Mucosa of stomach (tissue), 1 donor: ENCODE results near the gene DAP.

Experiments
- H3K27me3 ChIP-seq: one replicate; pipeline ENCODE4 v1.7.0; 2013; ENCODE audit warnings: mild to moderate bottlenecking, low read length; ENCODE audit not compliant: control insufficient read depth, insufficient read depth
- H3K36me3 ChIP-seq: one replicate; pipeline ENCODE4 v1.7.0; 2013; ENCODE audit warnings: low read length; ENCODE audit not compliant: control insufficient read depth, insufficient read depth
- H3K4me1 ChIP-seq: one replicate; pipeline ENCODE4 v1.7.0; 2013; ENCODE audit warnings: mild to moderate bottlenecking, low read length; ENCODE audit not compliant: control insufficient read depth, insufficient read depth
- H3K4me3 ChIP-seq: one replicate; pipeline ENCODE4 v1.7.0; 2013; ENCODE audit warnings: low read length
- H3K9ac ChIP-seq: one replicate; pipeline ENCODE4 v1.7.0; 2013; ENCODE audit warnings: mild to moderate bottlenecking, low read length, moderate library complexity
- H3K9me3 ChIP-seq: one replicate; pipeline ENCODE4 v1.7.0; 2013; ENCODE audit warnings: mild to moderate bottlenecking, low read length, moderate library complexity; ENCODE audit not compliant: control insufficient read depth
- donor health status: Pancreatic carcinoma.

Gene DAP

DNA sequence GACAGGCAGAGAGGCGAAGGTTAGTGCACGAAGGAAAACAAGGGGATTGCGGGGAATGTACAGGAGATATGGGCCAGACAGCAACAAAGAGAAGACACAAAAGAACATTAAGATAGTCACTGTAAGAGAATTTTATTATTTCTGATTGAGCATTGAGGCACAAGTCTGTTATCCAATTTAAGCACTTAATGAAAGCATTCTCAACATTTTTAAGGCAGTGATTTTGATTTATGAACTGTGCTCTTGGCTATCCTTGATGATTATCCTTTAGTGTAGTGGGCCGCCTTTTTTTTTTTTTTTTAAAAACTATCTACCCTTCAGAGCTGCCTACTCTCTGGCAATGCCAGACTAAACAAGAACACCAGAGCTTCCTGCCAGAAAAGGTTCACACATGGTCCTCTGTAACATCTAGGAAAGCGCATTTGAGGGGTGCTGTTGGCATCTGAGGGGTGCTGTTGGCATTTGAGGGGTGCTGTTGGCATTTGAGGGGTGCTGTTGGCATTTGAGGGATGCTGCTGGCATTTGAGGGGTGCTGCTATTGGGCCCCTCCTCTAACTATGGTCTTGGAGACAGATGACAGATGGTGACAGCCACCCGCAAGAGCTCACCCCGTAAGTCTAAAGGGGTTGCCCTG lies 3.0 kb downstream of the DAP start:
- H3K4me1 ChIP-seq, result peaks cover 47% of the 10 kb centered on the region
- no peak overlapping the region for H3K4me3 ChIP-seq
- no peaks in the 10 kb centered on the region for H3K27me3 ChIP-seq
- peak overlapping the region; percentile 13 for H3K9ac ChIP-seq
- H3K9me3 ChIP-seq, result no peaks in the 10 kb centered on the region
- peaks cover 3% of the 10 kb centered on the region for H3K36me3 ChIP-seq

- Histone ChIP-seq H3K4me3 (no peak overlapping the region), H3K9me3 (no peaks in the 10 kb centered on the region), H3K4me1 (peaks cover 44% of the 10 kb centered on the region), H3K27me3 (no peaks in the 10 kb centered on the region), H3K9ac (no peak overlapping the region), H3K36me3 (peaks cover 3% of the 10 kb centered on the region)
Observed at GRCh38 chr5:10757043-10757442, 4.0 kb downstream of the DAP start.

- Histone ChIP-seq H3K9me3 (no peaks in the 10 kb centered on the region), H3K9ac (no peak overlapping the region), H3K36me3 (peaks cover 3% of the 10 kb centered on the region), H3K4me3 (no peak overlapping the region), H3K4me1 (peaks cover 39% of the 10 kb centered on the region), H3K27me3 (no peaks in the 10 kb centered on the region)
Observed at GRCh38 chr5:10756549-10756948, 4.5 kb downstream of the DAP start.

GRCh38 chr5:10753178-10753577 lies 7.9 kb downstream of the DAP start:
- H3K27me3 ChIP-seq, result no peaks in the 10 kb centered on the region
- no peak overlapping the region for H3K4me3 ChIP-seq
- no peak overlapping the region for H3K9ac ChIP-seq
- peaks cover 3% of the 10 kb centered on the region for H3K36me3 ChIP-seq
- peaks cover 43% of the 10 kb centered on the region for H3K4me1 ChIP-seq
- H3K9me3 ChIP-seq, result no peaks in the 10 kb centered on the region

- H3K4me1 ChIP-seq, result peaks cover 43% of the 10 kb centered on the region
- no peaks in the 10 kb centered on the region for H3K27me3 ChIP-seq
- H3K9me3 ChIP-seq, result no peaks in the 10 kb centered on the region
- peaks cover 3% of the 10 kb centered on the region for H3K36me3 ChIP-seq
- H3K4me3 ChIP-seq, result no peak overlapping the region
- no peak overlapping the region for H3K9ac ChIP-seq
Observed at GRCh38 chr5:10752451-10752850, 8.6 kb downstream of the DAP start.

GRCh38 chr5:10750909-10751308 lies 10.1 kb downstream of the DAP start:
- Histone ChIP-seq H3K9ac (no peak overlapping the region), H3K36me3 (peaks cover 3% of the 10 kb centered on the region), H3K27me3 (no peaks in the 10 kb centered on the region), H3K9me3 (no peaks in the 10 kb centered on the region), H3K4me1 (peaks cover 41% of the 10 kb centered on the region), H3K4me3 (no peak overlapping the region)

DNA sequence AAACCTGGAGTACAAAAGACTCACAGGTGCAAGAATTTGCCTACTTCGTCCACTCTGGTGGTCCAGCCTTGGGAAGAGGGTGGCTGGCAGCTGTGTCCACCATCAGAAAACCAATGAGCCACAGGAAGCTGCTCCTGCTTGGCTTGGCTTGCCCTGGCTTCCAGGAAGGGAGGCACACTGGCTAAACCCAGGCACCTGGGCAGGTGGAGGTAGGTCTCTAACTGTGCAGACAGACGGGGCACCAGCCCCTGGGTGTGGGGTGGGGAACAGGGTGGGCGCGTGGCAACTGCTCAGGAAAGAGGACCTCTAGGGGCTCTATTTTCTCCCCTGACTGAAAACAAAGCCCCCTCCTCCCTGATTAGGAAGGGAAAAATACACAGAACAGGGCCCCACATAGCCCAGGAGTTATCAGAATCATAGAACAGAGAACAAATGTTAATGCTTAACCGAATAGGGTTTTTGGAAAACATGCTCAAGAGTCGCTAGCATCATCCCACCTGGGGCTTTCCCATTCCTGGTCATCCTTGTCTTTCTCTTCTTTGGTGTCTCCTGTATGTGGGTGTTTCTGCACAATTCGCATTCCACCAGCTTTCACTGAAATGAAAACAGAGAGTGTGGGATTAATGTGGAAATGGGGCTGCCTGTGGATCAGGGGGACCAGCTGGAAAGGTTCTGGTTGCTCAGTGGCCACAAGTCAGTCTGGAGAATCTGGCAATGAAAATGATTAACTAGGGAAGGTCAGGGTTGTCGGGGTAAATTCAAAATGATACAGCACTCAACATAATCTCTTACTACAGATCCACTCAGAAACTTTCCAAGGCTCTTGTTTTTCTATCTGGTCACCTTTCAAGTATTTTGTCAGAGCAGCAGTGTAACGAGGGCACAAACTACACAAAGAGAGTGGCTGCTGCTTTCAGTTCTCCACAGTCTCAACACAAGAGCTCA lies 13.1 kb downstream of the DAP start:
- no peak overlapping the region for H3K9ac ChIP-seq
- no peak overlapping the region for H3K4me3 ChIP-seq
- no peaks in the 10 kb centered on the region for H3K36me3 ChIP-seq
- H3K4me1 ChIP-seq, result peaks cover 31% of the 10 kb centered on the region
- no peaks in the 10 kb centered on the region for H3K9me3 ChIP-seq
- no peaks in the 10 kb centered on the region for H3K27me3 ChIP-seq

DNA sequence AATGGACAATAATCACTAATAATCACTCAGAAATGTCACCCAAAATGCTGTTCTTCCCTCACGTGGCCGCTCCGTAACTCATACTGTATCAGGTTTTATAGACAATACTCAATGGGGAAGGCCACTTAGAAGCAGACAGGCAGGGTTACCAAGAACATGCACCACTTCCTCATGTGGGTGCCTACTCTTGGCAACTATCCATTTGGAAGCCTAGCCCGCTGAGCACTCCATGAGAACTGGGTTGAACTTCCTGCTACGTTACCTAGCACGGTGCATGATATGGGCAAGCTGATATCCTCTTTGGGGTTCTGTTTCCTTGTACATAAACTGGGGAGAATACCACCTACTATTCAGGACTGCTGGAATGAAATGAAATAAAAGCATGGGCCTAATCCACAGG lies 14.3 kb downstream of the DAP start:
- H3K9ac ChIP-seq, result no peak overlapping the region
- no peaks in the 10 kb centered on the region for H3K36me3 ChIP-seq
- peaks cover 24% of the 10 kb centered on the region for H3K4me1 ChIP-seq
- no peaks in the 10 kb centered on the region for H3K27me3 ChIP-seq
- no peaks in the 10 kb centered on the region for H3K9me3 ChIP-seq
- no peak overlapping the region for H3K4me3 ChIP-seq

GRCh38 chr5:10745133-10745532 lies 15.9 kb downstream of the DAP start:
- no peak overlapping the region for H3K9ac ChIP-seq
- no peaks in the 10 kb centered on the region for H3K9me3 ChIP-seq
- H3K4me3 ChIP-seq, result no peak overlapping the region
- no peaks in the 10 kb centered on the region for H3K36me3 ChIP-seq
- H3K4me1 ChIP-seq, result peaks cover 18% of the 10 kb centered on the region
- no peaks in the 10 kb centered on the region for H3K27me3 ChIP-seq

- Histone ChIP-seq H3K9ac (no peak overlapping the region), H3K4me1 (peaks cover 18% of the 10 kb centered on the region), H3K9me3 (no peaks in the 10 kb centered on the region), H3K36me3 (no peaks in the 10 kb centered on the region), H3K27me3 (no peaks in the 10 kb centered on the region), H3K4me3 (no peak overlapping the region)
Observed at GRCh38 chr5:10744681-10745080, 16.4 kb downstream of the DAP start.

- no peak overlapping the region for H3K4me3 ChIP-seq
- H3K36me3 ChIP-seq, result no peaks in the 10 kb centered on the region
- no peaks in the 10 kb centered on the region for H3K9me3 ChIP-seq
- H3K27me3 ChIP-seq, result no peaks in the 10 kb centered on the region
- H3K4me1 ChIP-seq, result peaks cover 18% of the 10 kb centered on the region
- no peak overlapping the region for H3K9ac ChIP-seq
Observed at GRCh38 chr5:10743951-10744350, 17.1 kb downstream of the DAP start.

DNA sequence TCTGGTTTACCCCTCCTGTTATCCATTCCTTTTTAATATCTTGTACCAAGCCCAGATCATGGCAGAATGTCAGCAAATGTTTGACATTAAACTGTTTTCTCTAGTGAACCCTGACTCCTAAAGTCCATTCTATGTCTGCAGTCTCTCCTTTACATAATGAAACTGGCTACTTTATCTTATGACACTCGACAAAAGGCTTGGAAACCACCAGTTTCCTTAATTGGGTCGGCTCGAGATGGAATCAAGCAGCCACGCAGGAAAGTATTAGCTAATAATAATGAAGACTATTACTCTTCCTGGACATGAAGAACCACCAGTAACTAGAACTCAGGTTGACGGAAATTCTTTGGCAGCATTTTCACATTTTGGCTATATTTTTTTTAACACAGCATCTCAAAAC lies 17.5 kb downstream of the DAP start:
- no peak overlapping the region for H3K9ac ChIP-seq
- no peaks in the 10 kb centered on the region for H3K36me3 ChIP-seq

More for the DNA sequence above, 17.5 kb downstream of the DAP start:
- Histone ChIP-seq H3K9me3 (no peaks in the 10 kb centered on the region), H3K27me3 (no peaks in the 10 kb centered on the region), H3K4me3 (no peak overlapping the region), H3K4me1 (peaks cover 18% of the 10 kb centered on the region)
